Esophagus mucosa (tissue), 1 donor: ENCODE measurements around the gene MSS51. TPM values are rescaled to one million over a fixed set of nuclear protein-coding genes. Genes with fewer than 3 reads are reported as not detected.
"Not testable (repeated sequence)": the region's sequence is repeated elsewhere in the genome, so short reads cannot be mapped to it uniquely, and the experiment has no call there.

Experiments
- ATAC-seq: fragments of 200-7000 bp; cut with Tn5 transposase; one replicate; pipeline ENCODE4 v1.9.1; 2020
- total RNA-seq: library from RNA; stranded (reverse); gene quantifications from one replicate; pipeline ENCODE4 v1.2.4, GENCODE V29; 2023
- donor health status: DM: yes; HTN: yes; CAD: no.

The MSS51 gene
- total RNA-seq, 1 donor from 2014 or later = 1.2 TPM

DNA sequence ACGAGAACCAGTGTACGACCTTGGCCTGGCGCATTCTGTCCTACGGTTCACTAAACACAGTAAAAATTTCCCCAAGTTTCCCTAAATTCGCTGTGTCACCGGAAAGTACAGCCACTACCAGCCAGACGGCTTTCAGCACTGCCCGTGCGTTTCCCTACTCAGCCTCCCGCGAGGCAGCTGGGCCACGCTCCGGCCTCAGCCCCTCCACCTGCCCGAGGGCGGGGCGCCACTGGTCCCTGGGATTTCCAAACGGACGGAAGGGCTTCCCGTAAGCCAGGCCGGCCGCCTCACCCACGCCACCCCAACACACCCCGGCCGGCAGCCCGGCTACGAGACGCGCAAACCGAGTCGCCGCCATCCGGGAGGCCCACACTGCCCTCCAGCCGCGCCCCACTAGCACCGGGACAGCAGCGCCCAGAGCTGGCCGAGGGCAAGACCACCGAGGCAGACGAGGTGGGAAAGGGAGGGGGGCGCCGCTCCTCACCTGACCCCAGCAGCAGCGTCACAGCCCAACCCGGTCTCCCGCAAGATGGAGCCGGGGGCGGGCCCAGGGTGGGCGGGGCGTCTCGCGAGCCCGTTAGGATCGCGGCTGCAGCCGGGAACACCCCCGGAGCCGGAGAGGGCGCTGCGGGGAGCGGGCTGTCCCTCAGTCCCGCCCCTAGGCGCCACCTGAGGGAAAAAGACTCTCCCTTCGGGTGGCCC, 19.7 kb downstream of the MSS51 start, which contains the start of gene ANXA7:
Gene ANXA7, minus strand, starts transcription at position 531 of the 702 bp plus-strand sequence. CDS start 13,202 bp downstream, outside the sequence.
- ATAC-seq = peak; percentile 96

- ATAC-seq = peak; percentile 50
Measured at GRCh38 chr10:73413108-73413527, 20.2 kb downstream of the MSS51 start.

- no peak for ATAC-seq
Measured at GRCh38 chr10:73410897-73411296, 22.5 kb downstream of the MSS51 start.

DNA sequence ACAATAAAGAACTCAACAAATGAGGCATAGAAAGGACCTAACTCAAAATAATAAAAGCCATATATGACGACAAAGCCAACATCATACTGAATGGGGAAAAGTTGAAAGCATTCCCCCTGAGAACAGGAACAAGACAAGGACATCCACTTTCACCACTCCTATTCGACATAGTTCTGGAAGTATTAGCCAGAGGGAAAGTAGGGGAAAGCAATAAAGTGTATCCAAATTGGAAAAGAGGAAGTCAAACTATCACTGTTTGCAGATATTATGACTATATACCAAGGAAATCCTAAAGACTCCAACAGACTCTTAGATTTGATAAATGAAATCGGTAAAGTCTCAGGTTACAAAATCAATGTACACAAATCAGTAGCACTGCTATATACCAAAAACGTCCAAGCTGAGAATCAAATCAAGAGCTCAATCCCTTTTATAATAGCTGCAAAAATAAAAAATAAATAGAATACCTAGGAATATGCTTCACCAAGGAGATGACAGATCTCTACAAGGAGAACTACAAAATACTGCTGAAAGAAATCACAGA, 24.3 kb downstream of the MSS51 start:
- ATAC-seq = no peak

DNA sequence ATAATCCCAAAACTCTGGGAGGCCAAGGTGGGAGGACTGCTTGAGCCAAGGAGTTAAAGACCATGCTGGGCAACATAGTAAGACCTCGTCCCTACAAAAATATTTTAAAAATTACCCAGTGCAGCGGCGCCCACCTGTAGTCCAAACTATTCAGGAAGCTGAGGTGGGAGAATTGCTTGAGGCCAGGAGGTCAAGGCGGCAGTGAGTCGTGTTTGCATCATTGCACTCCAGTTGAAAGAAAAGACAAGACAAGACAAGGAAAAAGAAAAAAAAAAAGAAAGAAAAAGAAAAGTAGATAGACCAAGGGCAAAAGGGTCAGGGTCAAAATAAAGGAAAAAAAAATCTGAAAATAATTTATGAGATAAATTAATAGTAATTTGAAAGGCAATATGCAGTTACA, 25.3 kb downstream of the MSS51 start:
- ATAC-seq = no peak

- no peak for ATAC-seq
Measured at GRCh38 chr10:73407495-73407894, 25.9 kb downstream of the MSS51 start.

- no peak for ATAC-seq
Measured at GRCh38 chr10:73406846-73407245, 26.5 kb downstream of the MSS51 start.

DNA sequence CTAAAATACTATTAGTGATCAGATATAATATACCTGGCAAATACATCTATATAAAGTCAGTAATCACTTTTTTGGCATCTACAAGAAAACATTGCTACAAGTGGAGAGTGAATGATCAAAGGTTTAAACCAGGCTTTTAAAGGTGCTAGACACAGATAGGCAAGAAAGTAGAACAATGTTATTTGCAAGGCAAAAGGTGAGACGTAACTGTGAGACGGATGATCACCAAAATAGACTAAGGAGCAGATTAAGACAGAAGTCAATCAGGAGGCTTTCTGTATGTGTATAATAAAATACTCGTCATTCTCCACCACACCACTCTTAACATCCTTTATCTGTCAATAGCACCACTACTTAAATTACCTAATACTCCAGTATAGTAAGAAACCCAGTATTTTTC, 27.8 kb downstream of the MSS51 start:
- ATAC-seq = no peak

GRCh38 chr10:73404690-73405089, 28.7 kb downstream of the MSS51 start:
- ATAC-seq = no peak

DNA sequence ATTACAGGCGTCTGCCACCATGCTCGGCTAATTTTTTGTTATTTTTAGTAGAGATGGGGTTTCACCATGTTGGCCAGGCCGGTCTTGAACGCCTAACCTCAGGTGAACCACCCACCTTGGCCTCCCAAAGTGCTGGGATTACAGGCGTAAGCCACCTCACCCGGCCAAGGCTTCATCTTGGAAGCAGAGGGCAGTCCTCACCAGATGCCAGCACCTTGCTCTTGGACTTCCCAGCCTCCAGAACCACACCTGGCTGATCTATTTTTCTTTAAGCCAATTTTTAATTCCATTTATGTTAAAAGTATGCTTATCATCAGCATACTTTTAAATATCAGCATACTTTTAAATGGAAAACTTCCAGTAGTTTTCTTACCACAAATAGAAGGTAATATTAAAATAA, 31.7 kb downstream of the MSS51 start:
- no peak for ATAC-seq

DNA sequence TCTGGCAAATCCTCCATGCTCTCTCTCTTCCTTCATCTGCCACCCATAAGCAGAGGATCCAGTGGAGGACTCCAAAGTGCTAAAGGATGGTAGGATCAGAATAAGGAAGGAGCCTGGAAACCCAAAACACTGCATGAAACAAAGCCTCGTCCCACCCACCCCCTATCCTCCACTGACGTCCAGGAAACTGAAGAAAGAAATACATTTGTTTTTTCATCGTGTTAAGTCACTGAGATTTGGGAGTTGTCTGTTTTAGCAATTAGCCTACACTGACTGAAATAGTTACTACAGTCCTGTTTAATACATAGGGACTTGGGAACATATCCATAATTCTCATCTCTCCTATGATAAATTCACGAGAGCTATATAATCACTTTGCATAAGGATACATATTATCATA, 34.3 kb downstream of the MSS51 start:
- ATAC-seq = no peak

GRCh38 chr10:73398024-73398423, 35.3 kb downstream of the MSS51 start:
- no peak for ATAC-seq

GRCh38 chr10:73394325-73394724, 39.0 kb downstream of the MSS51 start:
- not testable (repeated sequence) for ATAC-seq

DNA sequence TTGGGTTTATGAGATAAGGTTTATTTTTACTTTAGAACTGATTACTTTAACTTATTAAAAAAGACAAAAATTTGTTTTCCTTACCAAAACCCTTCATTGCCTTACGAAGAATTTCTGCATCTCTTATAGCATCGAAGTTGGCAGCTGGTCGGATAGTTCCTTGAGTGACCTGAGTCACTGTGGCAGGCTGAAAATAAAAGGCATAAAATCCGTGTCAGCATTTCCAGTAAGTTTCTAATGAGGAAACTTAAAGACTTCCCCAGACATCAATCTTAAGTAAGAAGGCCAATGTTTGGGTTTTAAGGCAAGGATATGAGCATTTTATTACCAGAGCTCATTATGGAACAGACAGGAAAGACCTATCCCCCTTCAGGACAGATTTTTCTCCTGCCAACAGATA, 45.1 kb downstream of the MSS51 start:
- no peak for ATAC-seq

DNA sequence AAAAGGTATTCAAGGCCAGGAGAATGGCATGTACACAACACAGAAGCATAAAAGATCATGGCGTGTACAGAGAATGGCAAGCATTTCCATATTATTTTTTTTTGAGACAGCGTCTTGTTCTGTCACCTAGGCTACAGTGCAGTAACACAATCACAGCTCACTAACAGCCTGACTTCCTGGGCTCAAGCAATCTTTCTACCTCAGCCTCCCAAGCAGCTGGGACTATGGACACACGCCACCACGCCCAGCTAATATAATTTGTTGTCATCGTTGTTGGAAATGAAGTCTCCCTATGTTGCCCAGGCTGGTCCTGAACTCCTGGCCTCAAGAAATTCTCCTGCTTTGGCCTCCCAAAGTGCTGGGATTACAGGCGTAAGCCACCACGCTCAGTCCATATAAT, 46.8 kb downstream of the MSS51 start:
- no peak for ATAC-seq

DNA sequence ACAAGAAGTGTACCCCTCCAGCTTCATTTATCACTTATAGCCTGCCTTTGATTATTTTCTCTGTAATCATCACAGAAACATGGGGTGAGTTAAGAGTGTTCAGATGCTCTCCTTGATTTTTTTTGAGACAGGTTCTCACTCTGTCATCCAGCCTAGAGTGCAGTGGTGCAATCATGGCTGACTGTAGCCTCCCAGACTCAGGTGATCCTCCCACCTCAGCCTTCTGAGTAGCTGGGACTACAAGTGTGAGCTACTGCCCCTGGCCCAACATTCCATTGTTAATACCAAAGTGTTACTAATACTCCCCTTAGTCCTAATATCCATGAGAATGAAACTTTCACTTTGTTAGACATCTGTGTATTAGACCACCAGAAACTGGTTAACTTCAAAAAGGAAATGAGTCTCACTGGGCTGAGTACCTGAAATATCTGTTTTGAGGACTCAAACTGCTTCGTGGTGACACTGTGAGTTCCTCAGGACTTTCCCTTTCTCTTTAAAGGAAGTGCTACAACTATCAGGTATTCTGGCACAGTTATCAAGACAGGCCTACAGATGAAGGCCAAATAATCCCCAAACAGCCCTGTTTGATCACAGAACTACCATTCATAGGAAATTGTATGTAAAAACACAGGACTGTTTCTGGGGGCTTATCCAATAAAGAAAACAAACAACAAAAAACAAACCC, 54.2 kb downstream of the MSS51 start:
- ATAC-seq = no peak

- ATAC-seq = peak; percentile 26
Measured at GRCh38 chr10:73376679-73377078, 56.7 kb downstream of the MSS51 start.

Other genes starting within 250 kb of the MSS51 start
- 19.3 TPM for gene DNAJC9, start 186.3 kb downstream of the MSS51 start, total RNA-seq
- 92.7 TPM for gene MRPS16, start 180.9 kb downstream of the MSS51 start, total RNA-seq
- gene CFAP70, start 74.7 kb downstream of the MSS51 start, total RNA-seq = 0.40 TPM
- gene ANXA7, start 19.5 kb downstream of the MSS51 start, total RNA-seq = 117 TPM
- 19.2 TPM for gene PPP3CB, start 62.5 kb upstream of the MSS51 start, total RNA-seq
- gene USP54, start 157.8 kb upstream of the MSS51 start, total RNA-seq = 44.8 TPM
- gene MYOZ1, start 207.9 kb upstream of the MSS51 start, total RNA-seq = 0.44 TPM
- 0.84 TPM for gene SYNPO2L, start 222.5 kb upstream of the MSS51 start, total RNA-seq